Activated B cell treated with CpG ODN at 0.5 μM for 24 hours (primary cell): ENCODE measurements around the gene THSD1. TPM values are rescaled to one million over a fixed set of nuclear protein-coding genes. Genes with fewer than 3 reads are reported as not detected.

Experiments used
- total RNA-seq: library from RNA; stranded (reverse); gene quantifications from 2 replicates; pipeline ENCODE4 v1.2.3, GENCODE V29; 2022

The THSD1 gene
- total RNA-seq, 1 donor from 2014 or later = 0.31 TPM

Other genes starting within 250 kb of the THSD1 start
- 9.1 and 12.0 TPM in 2 replicates for gene NEK3, start 246.6 kb downstream of the THSD1 start, total RNA-seq
- gene VPS36, start 44.5 kb upstream of the THSD1 start, total RNA-seq = 51.8 and 60.6 TPM in 2 replicates
- 11.8 and 13.8 TPM in 2 replicates for gene CKAP2, start 49.3 kb upstream of the THSD1 start, total RNA-seq
- 13.1 and 16.2 TPM in 2 replicates for gene HNRNPA1L2, start 236.3 kb upstream of the THSD1 start, total RNA-seq
- 38.6 and 38.7 TPM in 2 replicates for gene SUGT1, start 246.7 kb upstream of the THSD1 start, total RNA-seq